GM21381 (cell line): ENCODE measurements around the gene IFNE.
"Not testable (repeated sequence)": the region's sequence is repeated elsewhere in the genome, so short reads cannot be mapped to it uniquely, and the experiment has no call there.

ENCODE experiments used
- ATAC-seq: cut with Tn5 transposase; IDR thresholded peaks from one replicate; pipeline ENCODE4 v1.9.1; 2021; ENCODE audit warnings: mild to moderate bottlenecking, moderate library complexity; ENCODE audit not compliant: unreplicated experiment

Gene IFNE

DNA sequence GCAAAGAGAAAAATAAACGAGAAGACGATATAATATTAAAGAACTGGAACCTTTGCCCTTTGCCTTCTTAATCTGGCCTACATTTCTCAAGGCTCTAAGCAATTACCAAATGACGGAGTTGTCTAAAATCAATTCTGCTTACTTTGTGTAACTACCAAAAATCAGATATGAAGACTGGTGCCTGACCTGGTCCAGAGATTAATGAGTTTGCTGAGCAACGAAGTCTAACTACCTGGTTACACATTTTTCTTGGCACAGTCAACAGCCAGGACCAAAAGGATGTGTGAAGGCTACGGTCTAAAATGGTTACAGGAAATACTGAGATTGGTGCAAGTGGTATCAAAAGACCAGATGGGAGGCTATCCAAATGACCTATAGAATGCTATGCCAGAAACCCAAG is 17.8 kb upstream of the IFNE start:
- ATAC-seq: no peak

DNA sequence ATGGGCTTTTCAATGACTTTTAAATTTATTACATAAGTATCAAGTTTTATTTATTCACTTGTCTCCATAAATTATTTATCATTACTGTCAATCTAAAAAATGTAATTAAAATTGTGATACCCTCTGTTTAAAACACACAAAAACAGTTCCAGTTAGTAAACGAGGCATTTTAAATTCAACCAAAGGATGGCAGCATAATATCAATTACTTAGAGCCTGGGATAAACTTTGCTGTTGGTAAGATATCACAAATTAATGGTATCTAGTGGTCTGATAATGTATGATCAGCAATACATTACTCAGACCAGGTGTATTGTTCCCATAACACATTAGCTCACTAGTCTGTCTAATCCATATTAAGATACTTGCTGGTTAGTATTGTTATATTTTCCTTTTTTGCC is 9.6 kb upstream of the IFNE start:
- no peak for ATAC-seq

DNA sequence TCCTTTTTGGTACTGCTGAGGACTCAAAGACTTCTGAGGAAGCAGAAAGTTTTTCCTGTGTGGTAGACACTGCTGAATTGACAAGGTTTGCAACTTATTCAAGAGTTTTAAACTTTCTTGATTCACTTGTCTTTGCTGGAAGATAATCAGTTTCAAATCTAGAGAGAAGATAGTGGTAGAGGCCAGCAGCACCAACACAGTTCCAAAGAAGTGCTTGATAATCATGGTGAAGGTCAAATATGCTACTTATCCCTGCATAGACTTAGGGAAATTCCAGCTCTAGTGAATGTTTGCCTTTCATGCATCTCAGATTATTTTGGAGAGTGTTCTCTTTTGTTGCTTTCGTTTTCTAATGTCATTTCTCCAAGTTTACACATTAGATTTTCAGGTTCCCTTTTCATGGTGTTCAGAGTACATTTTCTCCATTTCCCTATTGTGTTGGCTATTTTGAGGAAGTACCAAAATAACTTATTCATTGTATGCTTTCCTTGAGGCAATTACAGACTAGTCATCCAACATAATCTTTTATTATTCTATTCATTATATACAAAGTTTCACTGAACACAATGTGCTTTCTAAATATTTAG is 550 bp downstream of the IFNE start:
- no peak for ATAC-seq

DNA sequence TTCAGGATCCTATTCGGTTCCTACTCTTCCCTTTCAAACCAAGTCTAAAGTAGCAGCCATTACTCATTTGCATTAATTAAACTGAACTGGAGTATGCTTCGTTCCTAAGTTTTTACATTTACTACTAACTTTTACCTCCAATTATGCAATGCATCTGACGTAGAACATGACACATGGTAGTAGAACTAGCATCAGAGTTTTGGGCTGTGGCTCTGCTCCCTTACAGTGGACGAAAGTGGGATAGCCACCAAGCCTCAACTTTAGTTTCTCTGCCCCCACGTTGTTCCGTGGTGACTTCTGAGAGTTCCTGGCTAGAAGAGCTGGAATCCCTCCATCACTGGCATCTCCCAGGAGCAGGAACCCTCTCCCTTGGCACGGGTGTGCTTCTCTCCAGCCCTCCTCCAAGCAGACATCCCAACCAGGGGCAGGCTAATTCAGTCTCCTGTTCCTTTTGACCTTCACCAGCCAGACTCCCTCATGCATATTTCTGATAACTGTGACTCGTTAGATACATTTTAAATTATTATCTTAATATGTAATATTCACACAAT is 2.9 kb downstream of the IFNE start:
- no peak for ATAC-seq

DNA sequence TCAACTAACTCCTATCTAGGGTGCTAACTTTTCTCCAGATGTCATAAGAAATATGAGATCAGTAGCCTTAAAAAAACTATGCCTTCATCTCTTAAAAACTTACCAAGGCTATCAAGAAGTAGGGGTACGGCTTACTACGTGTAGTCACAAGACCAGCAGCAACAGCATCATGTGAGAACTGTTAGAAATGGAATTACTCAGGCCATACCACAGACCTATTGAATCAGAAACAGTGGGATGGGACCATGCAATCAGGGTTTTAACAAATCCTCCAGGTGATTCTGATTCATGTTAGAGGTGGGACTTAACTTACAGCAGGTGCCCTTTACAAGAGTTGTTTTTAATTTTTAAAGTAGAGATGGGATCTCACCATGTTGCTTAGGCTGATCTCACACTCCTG is 4.6 kb downstream of the IFNE start:
- no peak for ATAC-seq

DNA sequence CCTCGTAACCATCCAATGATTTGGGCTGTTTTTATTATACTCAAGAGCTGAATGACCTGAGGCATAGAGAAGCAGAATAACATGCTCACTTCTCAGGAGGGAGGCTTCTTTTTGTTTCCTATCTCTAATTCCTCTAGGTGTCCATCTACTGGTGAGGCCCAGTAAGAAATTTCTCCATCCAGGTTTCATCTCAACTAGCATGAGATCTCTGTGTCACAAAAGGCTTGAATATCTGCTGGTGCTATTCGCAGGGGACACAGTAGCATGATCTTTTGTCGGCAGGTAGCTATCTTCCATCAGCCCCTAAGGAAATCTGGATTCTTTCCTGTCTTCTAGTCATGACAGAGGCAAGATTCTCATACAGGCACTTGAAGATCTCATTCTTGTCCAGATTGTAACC is 8.9 kb downstream of the IFNE start:
- no peak for ATAC-seq

DNA sequence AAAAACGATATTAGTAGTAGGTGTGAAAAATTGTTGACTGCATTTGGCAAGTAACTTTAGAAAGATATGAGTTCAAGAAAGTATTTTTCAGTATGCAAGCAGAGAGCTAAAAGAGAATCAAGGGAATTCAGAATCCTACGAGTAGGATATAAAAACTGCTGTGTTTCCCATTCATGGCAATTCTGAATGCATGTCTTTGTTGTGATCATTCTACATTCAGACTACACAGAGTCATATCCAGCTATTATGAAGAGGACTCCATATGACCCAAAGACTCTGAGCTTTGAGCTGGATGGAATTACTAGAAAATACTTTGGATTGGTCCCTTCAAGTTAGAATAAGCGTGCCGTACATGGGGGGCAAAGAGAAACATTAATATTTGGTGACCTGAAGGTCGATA is 12.0 kb downstream of the IFNE start:
- ATAC-seq: no peak

DNA sequence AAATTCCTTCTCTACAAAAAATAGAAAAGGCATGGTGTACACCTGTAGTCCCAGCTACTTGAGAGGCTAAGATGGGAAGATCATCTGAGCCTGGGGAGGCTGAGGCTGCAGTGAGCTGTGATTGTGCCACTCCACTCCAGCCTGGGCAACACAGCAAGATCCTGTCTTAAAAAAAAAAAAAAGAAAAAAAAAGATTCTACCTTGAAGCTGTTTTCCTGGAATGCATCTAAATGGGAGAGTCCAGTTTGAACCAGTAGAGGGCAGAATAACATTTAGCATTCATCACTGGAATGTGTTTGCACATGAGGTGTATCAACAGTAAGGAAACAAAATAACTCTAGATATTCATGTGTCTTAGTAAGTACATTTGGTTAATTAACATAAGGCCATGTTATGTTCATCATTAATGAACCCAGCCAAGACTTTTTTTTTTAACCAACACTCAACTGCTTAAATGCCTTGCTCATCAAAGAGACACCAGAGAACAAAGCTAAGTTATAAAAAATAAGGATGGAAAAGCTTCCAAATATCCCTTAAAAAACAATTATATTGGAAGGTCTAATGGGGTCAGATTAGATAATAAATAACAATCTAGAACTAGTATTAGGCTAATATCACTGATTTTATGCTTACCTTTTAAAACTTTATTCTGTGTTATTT is 16.1 kb downstream of the IFNE start:
- ATAC-seq: no peak

DNA sequence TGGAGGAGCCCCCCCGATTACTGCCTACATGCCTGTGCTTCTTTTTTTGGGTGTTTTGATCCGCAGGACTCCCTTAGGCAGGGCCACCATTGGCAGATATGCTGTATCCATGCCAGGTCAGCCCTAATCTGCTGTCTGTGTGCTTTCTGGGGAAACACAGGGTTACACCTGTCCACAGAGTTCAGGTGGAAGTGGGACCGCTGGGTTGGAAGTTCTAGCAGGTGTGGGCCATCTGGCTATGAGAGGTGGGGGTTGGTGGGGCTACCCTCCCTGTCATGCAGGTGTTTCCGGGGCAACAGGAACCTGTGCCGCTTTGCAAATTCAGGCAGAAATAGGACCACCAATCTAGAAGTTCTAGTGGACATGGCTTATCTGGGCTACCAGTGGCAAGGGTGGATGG is 17.0 kb downstream of the IFNE start:
- no peak for ATAC-seq

DNA sequence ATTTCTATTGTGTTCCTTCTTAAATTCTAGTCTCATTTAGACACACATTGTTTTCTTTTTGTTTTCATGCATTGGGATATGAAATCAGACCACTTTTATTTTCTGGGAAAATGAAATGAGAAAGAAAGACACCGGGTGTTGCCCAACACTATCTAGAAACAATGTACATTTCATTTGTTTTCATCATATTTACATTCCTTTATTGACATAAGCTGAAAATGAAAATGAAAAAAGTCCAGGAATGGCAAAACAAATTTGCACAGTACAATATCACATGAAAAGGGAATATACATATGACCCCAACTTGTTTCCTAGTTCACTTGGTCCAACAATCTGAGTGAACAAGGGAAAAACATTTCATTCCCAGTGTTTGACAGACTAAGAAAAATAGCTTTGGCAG is 20.7 kb downstream of the IFNE start:
- no peak for ATAC-seq

DNA sequence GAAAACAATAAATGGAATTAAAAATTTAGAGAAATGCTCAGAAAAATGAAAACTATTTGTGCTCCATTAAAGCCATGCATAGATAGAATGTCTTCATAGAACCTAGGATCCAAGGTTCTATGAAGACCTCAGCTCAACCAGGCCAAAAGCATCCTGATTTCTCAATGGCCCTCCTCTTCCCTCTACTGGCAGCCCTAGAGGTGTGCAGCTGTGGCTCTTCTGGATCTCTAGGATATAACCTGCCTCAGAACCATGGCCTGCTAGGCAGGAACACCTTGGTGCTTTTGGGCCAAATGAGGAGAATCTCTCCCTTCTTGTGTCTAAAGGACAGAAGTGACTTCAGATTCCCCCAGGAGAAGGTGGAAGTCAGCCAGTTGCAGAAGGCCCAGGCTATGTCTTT is 26.8 kb downstream of the IFNE start:
- ATAC-seq: peak; percentile 74

DNA sequence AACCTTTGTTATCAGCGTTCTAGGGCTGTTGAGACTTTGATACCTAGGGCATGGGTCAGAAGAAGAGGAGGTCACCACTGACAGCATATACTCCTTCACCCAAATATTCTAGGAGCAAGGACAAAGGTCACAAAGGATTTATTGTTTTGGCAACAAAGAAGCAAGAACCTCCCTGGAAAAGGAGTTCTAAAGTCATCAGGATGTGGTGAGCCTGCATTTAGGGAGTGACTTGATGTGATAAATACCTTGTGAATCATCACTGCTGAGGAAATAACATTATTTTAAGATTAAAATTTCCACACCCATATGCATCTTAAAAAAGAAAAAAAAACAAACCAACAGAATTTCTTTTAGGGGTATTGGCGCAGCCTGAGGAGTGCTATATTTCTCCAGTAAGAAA is 28.0 kb downstream of the IFNE start:
- no peak for ATAC-seq

DNA sequence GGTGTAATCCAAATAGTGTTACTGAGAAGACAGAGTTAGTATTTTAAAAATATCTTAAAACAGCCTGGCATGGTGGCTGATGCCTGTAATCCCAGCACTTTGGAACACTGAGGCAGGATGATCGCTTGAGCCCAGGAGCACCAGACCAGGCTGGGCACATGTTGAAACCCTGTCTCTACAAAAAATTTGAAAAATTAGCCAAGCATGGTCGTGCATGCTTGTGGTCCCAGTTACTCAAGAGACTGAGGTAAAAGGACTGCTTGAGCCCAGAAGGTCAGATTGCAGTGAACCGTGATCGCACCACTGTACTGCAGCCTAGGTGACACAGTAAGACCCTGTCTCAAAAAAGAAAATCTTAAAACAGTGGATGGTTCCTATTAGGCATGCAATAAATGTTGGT is 29.4 kb downstream of the IFNE start:
- no peak for ATAC-seq

DNA sequence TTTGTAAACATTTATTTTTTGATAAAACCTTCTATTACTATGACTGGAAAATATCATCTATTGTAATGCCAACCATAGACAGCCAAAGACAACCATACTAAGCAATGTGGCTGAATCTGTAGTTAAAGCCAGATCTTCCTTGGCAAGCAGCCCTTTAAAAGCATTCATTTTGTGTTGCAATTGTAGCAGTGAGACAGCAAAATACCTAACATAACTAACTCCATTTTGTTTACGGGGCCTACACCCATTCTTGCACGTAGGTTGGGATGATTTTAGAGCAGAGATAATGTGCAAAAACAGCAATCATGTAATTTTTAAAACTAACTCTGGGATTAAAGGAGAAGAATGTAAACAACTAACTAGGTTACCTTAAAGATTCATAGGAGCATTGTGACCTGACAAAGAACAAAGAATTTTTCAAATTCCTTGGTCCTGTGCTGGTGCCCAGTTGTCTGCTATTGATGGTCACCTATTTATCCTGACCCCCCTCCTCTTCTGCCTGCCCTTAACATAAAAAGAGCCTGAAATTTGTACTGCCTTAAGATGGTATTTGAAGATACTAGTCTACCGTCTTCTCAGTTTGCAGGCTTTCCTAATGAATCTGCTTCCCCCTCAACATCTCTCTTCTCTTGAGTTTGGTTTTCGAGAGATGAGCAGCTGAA is 31.2 kb downstream of the IFNE start:
- ATAC-seq: no peak

DNA sequence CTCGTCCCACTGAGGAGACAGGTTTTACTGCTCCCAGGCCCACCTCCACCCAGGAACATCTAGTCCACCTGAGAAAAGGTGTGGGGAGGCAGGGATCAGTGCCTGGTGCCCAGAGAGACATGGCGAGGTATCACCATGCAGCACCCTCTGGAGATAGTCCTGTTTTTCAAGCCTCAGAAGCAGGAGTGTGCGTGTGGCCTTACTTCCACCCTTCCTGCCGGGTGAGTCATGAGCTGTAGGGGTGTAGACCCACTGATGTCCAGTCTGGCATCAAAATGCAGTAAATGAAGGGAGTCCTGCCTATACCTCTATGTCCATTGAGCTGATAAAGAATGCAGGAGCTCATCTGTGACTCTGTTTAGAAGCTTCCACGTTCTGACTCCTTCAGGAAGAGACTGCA is 32.8 kb downstream of the IFNE start:
- ATAC-seq: not testable (repeated sequence)

DNA sequence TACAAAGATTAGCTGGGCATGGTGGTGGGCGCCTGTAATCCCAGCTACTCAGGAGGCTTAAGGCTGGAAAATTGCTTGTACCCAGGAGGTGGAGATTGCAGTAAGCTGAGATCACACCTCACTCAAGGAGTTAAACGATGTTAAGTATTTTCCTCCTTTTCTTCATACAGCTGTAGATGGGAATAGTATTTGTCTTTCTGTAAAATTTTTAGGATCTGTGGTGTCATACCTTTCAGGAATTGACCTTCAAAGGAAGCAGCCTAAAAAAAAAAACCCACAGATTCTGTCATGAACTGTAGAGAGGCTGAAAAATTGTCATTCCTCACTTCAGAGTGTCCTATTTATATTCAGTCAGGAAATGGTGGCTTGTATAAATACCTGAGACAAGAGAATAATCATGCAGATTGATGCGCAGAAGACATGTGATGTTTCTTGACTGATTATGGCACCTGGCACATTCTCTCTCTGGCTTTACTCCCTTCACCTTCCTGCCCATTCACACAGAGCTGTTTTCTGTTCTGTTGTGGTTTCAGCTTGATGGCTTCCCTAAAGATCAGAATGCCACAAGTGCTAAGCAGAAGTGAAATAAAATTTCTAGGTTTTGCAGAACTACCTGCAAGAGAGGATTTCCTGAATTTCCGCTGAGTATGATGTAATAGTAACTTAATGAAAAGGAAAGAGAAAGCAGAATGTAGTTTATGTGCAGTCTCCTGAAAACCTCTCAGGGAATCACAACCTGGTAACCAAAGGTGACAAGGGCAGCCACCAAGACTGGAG is 38.1 kb downstream of the IFNE start:
- ATAC-seq: peak; percentile 92

DNA sequence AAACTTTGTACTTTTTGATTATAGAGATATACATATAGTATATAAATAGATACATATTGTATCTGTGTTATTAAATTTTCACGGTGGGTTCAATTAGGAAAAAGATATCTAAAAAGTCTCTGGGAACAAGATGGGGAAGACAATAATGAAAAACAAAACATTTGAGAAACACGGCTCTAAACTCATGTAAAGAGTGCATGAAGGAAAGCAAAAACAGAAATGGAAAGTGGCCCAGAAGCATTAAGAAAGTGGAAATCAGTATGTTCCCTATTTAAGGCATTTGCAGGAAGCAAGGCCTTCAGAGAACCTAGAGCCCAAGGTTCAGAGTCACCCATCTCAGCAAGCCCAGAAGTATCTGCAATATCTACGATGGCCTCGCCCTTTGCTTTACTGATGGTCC is 42.0 kb downstream of the IFNE start, which contains the start of gene IFNA1:
Gene IFNA1, plus strand, starts transcription at position 301 of the 400 bp plus-strand sequence. Its CDS starts 69 bp downstream, at position 370.
- ATAC-seq: no peak

DNA sequence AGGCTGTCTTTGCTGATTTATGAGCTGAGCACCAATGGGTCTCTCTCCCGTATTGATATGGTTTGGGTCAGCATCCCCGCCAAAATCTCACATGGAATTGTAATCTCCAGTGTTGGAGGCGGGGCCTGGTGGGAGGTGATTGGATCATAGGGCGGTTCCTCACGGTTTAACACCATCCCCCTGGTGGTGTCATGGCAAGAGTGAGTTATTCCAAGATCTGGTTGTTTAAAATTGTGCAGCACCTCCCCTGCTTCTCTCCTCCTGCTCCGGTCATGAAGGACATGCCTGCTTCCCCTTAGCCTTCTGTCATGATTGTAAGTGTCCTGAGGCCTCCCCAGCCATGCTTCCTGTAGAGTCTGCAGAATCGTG is 47.1 kb downstream of the IFNE start:
- not testable (repeated sequence) for ATAC-seq

DNA sequence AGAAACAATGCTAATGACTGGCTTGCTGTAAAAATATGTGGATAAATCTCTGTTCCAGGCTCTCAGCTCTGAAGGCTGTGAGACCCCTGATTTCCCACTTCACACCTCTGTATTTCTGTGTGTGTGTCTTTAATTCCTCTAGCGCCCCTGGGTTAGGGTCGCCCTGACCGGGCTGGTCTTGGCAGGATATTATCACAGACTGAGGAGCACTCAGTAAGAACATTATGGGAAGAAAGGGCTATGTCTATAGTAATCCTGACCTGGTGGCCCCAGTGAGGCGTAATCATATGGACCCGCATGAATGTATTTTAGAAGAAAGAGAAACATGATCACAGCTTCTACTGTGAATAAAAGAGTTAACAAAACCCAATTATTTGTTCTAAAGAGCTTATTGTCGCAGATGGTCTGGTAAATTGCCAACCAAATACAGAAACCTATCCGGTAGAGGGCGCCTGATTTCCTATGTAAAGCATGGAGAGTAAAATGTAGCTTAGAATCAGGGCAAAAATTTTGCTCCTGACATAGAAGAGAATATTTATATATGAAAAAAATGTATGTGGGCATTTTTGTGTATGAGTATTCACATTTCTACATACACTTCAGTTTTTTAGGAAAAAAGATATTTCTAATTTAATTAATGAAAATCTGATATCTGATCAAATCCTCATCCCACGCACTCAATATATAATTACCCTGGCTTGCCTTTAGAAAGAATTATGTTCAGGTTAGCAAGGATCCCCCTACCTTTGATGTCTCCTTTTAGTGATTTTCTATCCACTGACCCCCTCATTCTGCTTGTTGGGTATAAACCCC is 47.7 kb downstream of the IFNE start:
- no peak for ATAC-seq

DNA sequence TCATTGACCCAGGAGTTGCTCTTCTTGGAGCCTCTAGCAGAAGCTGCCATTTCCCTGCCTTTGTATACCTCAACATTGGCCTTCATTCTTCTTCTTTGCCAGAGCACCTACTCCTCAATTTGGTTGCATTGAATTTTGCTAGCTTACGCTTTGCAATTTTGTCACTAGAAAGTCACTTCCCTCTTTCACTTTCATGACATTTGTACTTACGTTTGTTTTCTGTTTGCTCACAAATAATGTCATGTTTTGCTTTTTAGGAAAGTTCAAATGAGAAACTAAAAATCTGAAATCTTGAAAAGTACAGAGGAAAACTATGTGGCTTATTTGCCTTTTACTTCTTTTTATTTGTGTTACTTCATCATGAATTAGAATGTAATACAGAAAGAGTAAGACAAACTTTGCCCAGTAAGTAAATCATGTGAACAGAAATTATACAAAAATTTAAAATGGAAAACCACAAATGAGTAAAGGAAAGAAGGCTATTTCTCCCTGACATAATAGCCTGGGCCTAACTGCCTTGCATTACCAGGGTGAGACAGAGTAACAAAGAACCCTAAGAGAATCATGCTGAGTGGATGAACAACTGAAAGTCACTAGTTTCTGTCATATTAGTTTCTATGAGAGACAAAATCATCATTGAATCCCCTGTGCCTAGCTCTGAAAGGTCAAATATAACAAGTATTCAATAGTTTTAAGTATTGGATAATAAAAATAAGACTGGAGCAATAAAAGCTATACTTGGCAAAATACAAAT is 49.3 kb downstream of the IFNE start:
- ATAC-seq: peak; percentile 47
